Gastroesophageal sphincter (tissue), 3 donors: ENCODE measurements around the gene ZCCHC7.

Experiments used
- EP300 ChIP-seq: sonication (generic); formaldehyde crosslinking; IDR thresholded peaks from one replicate; pipeline ENCODE4 v1.6.1; 2017; ENCODE audit warnings: antibody characterized with exemption, mild to moderate bottlenecking
- POLR2A ChIP-seq, 2 donors: fragments of 450-650 bp; IDR thresholded peaks; one replicate each; pipeline ENCODE4 v1.6.1; 2017; ENCODE audit warnings: antibody characterized with exemption in 2 of 2, mild to moderate bottlenecking in 2 of 2, moderate library complexity in 1 of 2
- POLR2AphosphoS5 ChIP-seq: sonication (generic); formaldehyde crosslinking; IDR thresholded peaks from one replicate; pipeline ENCODE4 v1.6.1; 2017; ENCODE audit warnings: antibody characterized with exemption
- TF ChIP-seq, protein P1 (sequence below), 4 experiments: fragments of 200-600 bp in 2 of 4; fragments of 450-650 bp in 2 of 4; sonication (generic) in 1 of 4; IDR thresholded peaks; one replicate each; pipeline ENCODE4 v1.5.1; 2017 to 2019; ENCODE audit warnings: antibody characterized with exemption in 4 of 4, mild to moderate bottlenecking in 2 of 4, moderate library complexity in 2 of 4

DNA sequence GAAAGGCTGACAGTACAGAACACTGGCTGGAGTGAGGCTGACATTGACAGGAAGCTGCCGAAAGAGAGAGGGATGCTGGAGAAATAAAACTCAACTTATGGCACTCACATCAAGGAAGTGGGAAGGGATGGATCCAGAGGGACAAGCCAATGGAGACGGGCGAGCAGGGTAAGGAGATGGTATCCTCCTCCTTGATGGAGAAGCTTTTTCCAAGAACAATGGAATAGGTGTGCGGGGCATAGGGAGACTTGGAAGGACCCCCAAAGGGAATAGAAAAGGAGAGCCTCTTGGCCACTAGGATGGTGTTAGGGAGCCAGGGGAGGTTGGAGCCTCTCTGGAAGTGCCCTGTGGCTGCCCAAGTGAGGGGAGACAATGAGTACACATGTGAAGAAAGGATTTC, 243.8 kb downstream of the ZCCHC7 start:
- TF ChIP-seq, protein P1, sequence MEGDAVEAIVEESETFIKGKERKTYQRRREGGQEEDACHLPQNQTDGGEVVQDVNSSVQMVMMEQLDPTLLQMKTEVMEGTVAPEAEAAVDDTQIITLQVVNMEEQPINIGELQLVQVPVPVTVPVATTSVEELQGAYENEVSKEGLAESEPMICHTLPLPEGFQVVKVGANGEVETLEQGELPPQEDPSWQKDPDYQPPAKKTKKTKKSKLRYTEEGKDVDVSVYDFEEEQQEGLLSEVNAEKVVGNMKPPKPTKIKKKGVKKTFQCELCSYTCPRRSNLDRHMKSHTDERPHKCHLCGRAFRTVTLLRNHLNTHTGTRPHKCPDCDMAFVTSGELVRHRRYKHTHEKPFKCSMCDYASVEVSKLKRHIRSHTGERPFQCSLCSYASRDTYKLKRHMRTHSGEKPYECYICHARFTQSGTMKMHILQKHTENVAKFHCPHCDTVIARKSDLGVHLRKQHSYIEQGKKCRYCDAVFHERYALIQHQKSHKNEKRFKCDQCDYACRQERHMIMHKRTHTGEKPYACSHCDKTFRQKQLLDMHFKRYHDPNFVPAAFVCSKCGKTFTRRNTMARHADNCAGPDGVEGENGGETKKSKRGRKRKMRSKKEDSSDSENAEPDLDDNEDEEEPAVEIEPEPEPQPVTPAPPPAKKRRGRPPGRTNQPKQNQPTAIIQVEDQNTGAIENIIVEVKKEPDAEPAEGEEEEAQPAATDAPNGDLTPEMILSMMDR (IDR thresholded peaks at IDR 0.05), result no peak
- TF ChIP-seq POLR2A (IDR thresholded peaks at IDR 0.05), result no peak
- no peak for TF ChIP-seq POLR2AphosphoS5
- TF ChIP-seq EP300, result no peak
